ENCODE results near the gene EEFSEC.

The EEFSEC gene

DNA sequence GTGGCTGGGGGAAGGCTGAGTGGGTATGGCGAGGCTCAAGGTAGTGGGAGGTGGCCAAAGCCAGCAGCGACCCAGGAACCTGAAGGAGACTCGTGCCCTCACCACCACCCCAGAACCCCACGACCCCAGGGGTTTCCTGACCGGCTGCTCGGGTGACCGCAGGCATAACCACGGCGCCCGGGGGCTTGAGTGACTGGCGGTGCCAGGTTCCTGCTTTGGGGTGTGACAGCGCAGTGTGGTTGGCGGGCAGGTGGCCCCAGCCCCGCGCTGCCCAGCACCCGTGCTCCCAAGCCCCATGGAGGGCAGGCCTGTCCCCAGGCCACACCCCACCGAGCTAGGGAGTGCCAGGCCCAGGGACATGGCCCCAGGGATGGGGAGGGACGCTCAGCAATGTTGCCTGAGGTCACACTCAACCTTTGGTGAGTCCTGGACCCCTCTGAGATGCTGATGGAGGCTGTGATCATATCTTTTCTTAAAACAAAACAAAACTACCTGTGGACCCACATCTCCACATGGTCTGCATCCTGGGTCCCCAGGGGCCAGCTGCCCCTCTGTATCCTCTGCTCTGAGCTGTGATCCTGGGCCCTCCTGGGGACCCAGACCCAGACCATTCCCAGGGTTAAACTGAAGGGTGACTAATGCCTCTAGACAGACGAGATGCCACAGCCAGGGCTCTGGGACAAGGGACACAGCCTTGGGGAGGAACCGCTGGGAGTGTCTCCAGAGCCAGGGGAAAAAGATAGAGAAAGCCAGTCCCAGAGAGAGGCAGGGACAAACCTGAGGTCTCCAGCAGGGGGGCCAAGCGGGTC lies 300.4 kb downstream of the EEFSEC start:
- DNase-seq: no peak

DNA sequence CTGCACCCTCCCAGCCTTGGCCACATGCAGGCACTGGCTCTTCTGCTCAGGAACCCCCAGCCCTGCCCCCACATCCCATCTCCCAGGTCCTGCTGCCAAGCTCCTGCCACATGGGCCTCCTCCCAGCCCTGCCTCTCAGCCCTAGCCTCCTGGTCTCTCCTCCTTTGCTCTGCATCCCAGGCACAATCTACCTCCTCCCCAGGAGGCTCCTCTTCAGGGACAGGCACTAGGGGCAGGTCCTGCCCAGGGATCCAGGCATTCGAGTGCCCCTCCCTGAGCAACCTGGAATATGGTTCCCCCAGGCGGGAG lies 301.0 kb downstream of the EEFSEC start:
- no peak for DNase-seq

DNA sequence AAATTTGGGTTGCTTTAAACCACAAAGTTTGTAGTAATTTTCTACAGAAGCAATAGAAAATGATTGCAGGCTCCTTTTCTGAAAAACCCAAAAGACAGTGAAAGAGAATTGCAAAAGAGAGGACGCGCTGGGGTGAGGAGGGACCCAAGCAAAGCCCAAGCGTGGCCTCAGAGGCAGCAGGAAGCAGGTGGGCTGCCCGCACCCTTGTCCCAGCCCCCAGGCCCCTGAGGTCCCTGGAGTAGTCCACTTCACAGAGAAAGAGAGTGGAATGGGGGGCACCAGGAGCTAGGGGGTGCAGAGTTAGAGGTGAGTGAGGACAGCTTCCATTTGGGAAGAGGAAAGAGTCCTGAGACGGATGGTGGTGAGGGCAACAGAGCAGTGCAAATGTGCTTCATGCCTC lies 301.8 kb downstream of the EEFSEC start:
- no peak for DNase-seq

- DNase-seq: no peak
Observed at GRCh38 chr3:128455786-128456748, 302.8 kb downstream of the EEFSEC start.

GRCh38 chr3:128456776-128457715 lies 303.8 kb downstream of the EEFSEC start:
- DNase-seq: no peak

DNA sequence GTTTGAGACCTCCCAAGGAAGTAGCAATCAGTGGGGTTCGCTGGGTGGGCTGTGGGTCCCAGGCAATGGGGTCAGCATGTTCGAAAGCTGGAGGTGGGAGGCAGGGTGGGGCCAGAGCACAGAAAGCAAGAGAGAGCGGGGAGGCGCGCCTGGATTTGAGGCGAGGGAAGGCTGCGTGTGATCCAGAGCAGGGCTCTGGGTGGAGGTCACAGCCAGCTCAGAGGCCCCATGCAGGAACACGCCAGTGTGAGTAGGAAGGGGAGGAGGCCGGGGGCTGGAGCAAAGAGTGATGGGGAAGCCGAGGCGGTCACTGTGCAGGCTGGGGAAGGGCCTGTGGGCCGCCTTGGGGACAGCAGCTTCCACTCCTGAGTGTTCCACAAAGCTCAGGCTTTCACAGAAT lies 304.7 kb downstream of the EEFSEC start:
- DNase-seq: no peak

All from inflammatory macrophage (primary cell).